AML-193 (cell line): Measurements from ENCODE around the gene OLFML3.
"Not testable (repeated sequence)": the region's sequence is repeated elsewhere in the genome, so short reads cannot be mapped to it uniquely, and the experiment has no call there.

Experiments
- DNase-seq, 2 experiments: peaks; one replicate each; lab custom pipeline; 2025; lab: John Stamatoyannopoulos, UW

The OLFML3 gene

DNA sequence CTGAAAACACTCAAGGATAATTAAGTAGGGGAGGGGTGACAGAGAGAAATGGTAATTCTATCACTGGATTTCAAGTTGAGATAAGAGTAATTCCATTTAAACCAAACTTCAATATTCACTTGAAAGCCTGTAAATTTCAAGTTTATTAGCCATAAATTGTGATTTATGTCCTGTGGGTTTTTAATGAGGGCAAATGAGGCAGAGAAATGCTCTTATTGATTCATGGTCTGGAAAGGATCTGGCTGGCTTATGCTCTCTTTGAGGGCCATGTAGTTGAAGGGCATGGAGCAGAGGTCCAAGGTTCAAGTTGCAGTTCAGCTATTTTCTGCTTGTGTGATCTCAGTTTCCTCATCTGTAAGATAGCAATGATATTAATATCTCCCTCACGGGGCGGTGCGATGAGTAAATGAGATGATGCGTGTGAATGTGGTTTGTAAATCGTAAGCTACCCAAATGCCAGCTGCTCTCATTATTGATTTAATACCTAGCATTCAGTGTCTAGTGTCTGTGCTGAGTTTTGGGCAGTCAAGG lies 12.3 kb downstream of the OLFML3 start:
- no peak for DNase-seq

DNA sequence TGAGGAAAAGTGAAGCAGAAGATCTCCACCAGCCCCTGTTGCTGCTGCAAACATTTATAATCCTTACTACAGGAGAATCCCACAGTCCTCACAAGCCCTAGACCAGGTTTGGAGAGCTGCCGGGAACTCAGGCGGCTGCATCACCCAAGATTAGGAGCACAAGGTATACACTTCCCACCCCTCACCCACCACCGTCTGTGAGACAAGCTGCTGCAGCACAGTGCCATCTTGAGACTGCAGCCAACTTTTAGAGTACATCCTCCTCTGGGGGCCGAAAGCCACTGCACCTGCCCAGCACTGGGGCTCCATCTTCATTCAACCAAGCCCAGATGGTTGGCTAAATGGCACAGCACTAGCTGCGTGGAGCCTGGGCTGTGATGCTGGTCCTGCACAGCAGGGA lies 13.8 kb downstream of the OLFML3 start:
- no peak for DNase-seq

- DNase-seq = no peak
Observed at GRCh38 chr1:113993766-113994165, 14.5 kb downstream of the OLFML3 start.

DNA sequence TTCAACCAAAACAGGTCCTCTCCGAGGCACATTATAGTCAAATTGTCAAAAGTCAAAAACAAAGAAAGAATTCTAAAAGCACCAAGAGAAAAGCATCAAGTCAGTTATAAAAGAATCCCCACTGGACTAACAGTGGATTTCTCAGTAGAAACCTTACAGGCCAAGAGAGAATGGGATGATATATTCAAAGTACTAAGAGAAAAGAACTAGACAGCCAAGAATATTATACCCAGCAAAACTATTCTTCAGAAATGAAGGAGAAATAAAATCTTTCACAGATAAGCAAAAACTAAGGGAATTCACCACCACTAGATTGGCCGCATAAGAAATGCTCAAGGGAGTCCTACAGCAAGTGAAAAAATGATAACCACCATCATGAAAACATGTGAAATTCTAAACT lies 16.1 kb downstream of the OLFML3 start:
- DNase-seq = no peak

DNA sequence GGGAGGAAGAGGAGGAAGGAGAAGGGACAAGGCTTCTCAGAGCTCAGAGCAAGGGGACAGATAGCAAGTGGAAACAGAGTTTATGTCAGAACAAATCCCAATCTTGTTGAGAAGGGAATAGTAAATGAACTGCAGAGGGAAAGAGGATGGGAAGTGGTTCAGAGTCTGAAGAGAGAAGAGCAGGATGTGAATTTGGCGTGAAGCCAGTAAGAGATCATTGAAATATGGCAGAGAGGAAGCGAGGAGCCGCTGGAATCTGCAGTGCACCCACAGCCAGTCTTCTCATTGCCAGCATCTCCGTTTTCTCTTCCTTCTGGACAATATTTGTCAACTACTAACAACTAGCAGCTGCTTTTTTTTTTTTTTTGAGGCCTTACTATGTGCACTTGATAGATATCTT lies 19.1 kb downstream of the OLFML3 start:
- no peak for DNase-seq

DNA sequence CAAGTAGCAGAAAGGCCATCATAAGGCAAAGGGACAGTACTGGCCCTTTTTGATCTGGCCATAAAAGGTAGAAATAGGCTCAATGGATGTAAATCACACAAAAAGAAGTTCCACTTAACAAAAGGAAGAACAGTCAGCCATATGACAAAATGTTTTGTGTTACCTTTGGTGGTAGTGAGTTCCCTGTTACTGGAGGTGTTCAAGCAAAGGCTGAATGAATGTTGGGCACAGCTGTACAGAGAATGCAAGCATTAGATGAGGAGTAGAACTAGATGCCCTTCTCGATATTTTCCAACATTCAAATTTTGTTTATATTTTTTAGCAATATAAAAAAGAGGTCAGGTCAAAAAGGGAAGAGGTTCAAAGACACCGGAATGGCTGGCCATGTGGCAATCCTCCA lies 20.0 kb downstream of the OLFML3 start:
- DNase-seq = no peak

GRCh38 chr1:113999799-114000198 lies 20.5 kb downstream of the OLFML3 start:
- no peak for DNase-seq

GRCh38 chr1:114000406-114000805 lies 21.1 kb downstream of the OLFML3 start:
- DNase-seq = no peak

- no peak for DNase-seq
Observed at GRCh38 chr1:114002492-114003239, 23.4 kb downstream of the OLFML3 start.

GRCh38 chr1:114003431-114003830 lies 24.2 kb downstream of the OLFML3 start:
- DNase-seq = no peak

- not testable (repeated sequence) for DNase-seq
Observed at GRCh38 chr1:114006825-114007224, 27.6 kb downstream of the OLFML3 start.

DNA sequence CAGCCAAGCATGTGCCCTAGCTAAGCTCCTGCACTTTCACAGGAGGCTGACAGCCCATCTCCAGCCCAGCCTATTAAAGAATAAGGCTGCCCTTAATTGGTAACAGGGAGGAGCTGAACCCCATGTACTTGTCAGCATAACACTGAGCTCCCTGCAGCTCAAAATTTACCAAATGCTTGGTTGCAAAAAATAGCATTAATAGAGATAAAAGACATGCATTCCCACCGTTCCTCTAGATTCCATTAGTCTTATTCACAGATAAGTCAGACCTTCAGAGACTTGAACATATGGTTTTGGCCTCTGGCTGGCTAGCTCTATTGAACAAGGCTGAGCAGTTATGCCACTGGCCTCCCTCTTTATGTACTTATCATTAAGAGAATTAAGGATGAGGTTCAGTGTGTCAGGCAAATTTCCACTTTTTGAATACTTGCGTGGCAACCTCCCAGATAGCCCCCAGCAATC lies 29.2 kb downstream of the OLFML3 start:
- no peak for DNase-seq

- DNase-seq = no peak
Observed at GRCh38 chr1:114008993-114009392, 29.7 kb downstream of the OLFML3 start.

DNA sequence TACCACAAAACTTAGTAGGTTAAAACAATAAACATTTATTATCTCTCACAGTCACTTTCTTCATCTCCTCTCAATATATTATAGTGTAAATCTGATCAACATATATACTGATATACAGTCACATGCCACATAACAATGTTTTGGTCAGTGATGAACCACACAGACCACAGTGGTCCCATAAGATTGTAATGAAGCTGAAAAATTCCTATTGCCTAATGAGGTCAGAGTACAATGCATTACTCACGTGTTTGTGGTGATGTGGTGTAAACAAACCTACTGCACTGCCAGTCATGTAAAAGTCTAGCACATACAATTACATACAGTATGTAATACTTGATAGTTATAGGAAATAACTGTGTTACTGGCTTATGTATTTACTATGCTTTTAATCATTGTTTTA lies 30.1 kb downstream of the OLFML3 start:
- DNase-seq = no peak

GRCh38 chr1:114010433-114011184 lies 31.3 kb downstream of the OLFML3 start:
- DNase-seq = no peak

GRCh38 chr1:114011796-114012195 lies 32.5 kb downstream of the OLFML3 start:
- no peak for DNase-seq

DNA sequence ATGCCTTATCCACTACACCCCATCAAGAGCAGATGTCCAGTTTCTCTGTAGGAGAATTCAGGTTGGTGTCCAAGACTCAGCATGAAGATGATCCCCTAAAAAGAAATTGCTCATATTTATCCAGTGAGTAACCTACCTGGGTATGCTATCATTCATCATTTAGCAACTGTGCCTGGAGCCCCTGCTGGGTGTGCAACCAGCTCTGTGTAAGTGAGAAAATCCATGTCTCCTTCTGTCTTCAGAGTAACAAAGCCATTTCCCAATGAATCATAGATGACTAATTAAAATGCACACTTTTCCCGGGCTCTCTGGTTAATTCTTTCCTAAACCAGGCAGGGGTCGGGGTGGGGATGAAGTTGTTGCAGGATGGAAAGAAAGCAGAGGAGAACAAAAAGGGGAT lies 35.8 kb downstream of the OLFML3 start:
- DNase-seq = no peak

- not testable (repeated sequence) for DNase-seq
Observed at GRCh38 chr1:114019724-114020123, 40.5 kb downstream of the OLFML3 start.

- DNase-seq = no peak
Observed at GRCh38 chr1:114021665-114022099, 42.4 kb downstream of the OLFML3 start.

DNA sequence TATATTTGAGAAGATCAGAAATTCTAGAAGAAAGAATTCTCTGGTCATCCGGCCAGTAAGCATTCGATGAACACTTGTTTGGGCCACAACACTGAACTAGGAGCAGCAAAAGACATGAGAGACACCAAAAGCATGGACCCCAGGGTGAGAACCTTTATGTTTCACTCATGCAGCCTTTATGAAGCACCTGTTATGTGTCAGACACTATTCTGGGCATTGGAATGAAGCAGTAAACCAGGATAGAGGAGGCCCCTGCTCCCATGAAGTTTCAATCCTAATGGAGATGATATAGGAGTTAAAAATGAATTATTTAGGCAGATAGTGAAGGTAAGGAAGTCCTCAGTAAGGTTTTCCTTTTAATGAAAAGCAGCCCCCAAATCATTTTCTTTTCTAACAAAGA lies 43.6 kb downstream of the OLFML3 start:
- no peak for DNase-seq

GRCh38 chr1:114023377-114023776 lies 44.1 kb downstream of the OLFML3 start:
- no peak for DNase-seq

- DNase-seq = no peak
Observed at GRCh38 chr1:114024049-114024448, 44.8 kb downstream of the OLFML3 start.
